Endothelial cell of umbilical vein (primary cell): ENCODE measurements around the gene TVP23A. TPM values are rescaled to one million over a fixed set of nuclear protein-coding genes. Genes with fewer than 3 reads are reported as not detected.

Experiments
- BruUV-seq: library from RNA; stranded (reverse); fragments of 400-500 nt; replicated peaks from 2 replicates; lab custom pipeline; 2021; lab: Mats Ljungman, UMichigan
- CTCF ChIA-PET: fragments of 300-600, 350-600 bp; sonication (Branson Sonifier 250); formaldehyde crosslinking; loops from one replicate; lab custom pipeline; 2021; ENCODE audit warnings: antibody characterized with exemption, inconsistent platforms; lab: Charles Lee
- POLR2A ChIA-PET: fragments of 300-600, 350-600 bp; sonication (Branson Sonifier 250); formaldehyde crosslinking; loops from one replicate; lab custom pipeline; 2021; ENCODE audit warnings: antibody characterized with exemption, inconsistent platforms; lab: Charles Lee
- DNase-seq: peaks from one replicate; pipeline ENCODE4 v3.0.0-alpha.2; 2011; ENCODE audit warnings: low read depth, low spot score
- FAIRE-seq: peaks from 2 replicates; lab custom pipeline; 2011; peaks lifted over from hg19 to GRCh38; lab: Jason Lieb, UNC
- H2AFZ ChIP-seq: 2 replicates; pipeline ENCODE4 v1.6.0; 2012; ENCODE audit warnings: low read depth, low read length, control low read depth, inconsistent platforms
- H3K27ac ChIP-seq: 2 replicates; pipeline ENCODE4 v1.5.1; 2011; ENCODE audit warnings: low read depth, mild to moderate bottlenecking, control low read depth, low read length, moderate library complexity; ENCODE audit not compliant: insufficient read depth
- H3K27me3 ChIP-seq, 2 experiments: 2 replicates each; pipeline versions ENCODE4 v1.6.0 to v1.6.1; 2011; ENCODE audit warnings: low read length in 2 of 2, mixed read lengths in 1 of 2; ENCODE audit not compliant: control insufficient read depth in 2 of 2, insufficient read depth in 2 of 2
- H3K36me3 ChIP-seq, 2 experiments: 2 replicates in 1 of 2; 3 replicates in 1 of 2; pipeline ENCODE4 v1.5.1; 2011; ENCODE audit warnings: low read length in 2 of 2, mild to moderate bottlenecking in 1 of 2, moderate library complexity in 1 of 2; ENCODE audit not compliant: control insufficient read depth in 2 of 2, insufficient read depth in 2 of 2; ENCODE audit errors: extremely low read depth in 1 of 2
- H3K4me1 ChIP-seq: 3 replicates; pipeline ENCODE4 v1.5.1; 2011; ENCODE audit warnings: mild to moderate bottlenecking, low read length; ENCODE audit not compliant: control insufficient read depth, insufficient read depth; ENCODE audit errors: extremely low read depth
- H3K4me2 ChIP-seq: 2 replicates; pipeline ENCODE4 v1.6.1; 2011; ENCODE audit warnings: low read length, control low read depth, mixed read lengths; ENCODE audit not compliant: insufficient read depth
- H3K4me3 ChIP-seq, 3 experiments: fragments of 200-600 bp in 1 of 3; sonication (generic), shearing (Covaris generic) in 1 of 3; replicated peaks in 1 of 3; 2 replicates each; pipeline ENCODE4 v1.5.1; 2011 to 2016; ENCODE audit warnings: control low read depth in 3 of 3, low read length in 3 of 3, mild to moderate bottlenecking in 2 of 3, inconsistent platforms in 1 of 3, low read depth in 1 of 3, moderate library complexity in 1 of 3; ENCODE audit not compliant: insufficient read depth in 1 of 3
- H3K79me2 ChIP-seq: 2 replicates; pipeline ENCODE4 v1.6.0; 2012; ENCODE audit warnings: low read length, inconsistent platforms; ENCODE audit not compliant: control insufficient read depth, insufficient read depth
- H3K9ac ChIP-seq: replicated peaks from 2 replicates; pipeline ENCODE3; 2011; ENCODE audit warnings: low read length, control low read depth; ENCODE audit not compliant: insufficient read depth; ENCODE audit errors: extremely low read depth
- H3K9me1 ChIP-seq: replicated peaks from 3 replicates; pipeline ENCODE4 v1.6.0; 2011; ENCODE audit warnings: mild to moderate bottlenecking, low read length; ENCODE audit not compliant: control insufficient read depth, insufficient read depth; ENCODE audit errors: extremely low read depth
- H3K9me3 ChIP-seq: replicated peaks from 2 replicates; pipeline ENCODE4 v1.5.1; 2012; ENCODE audit warnings: low read length, inconsistent platforms; ENCODE audit not compliant: control insufficient read depth, insufficient read depth
- H4K20me1 ChIP-seq: replicated peaks from 2 replicates; pipeline ENCODE3; 2011; ENCODE audit warnings: mild to moderate bottlenecking, low read length; ENCODE audit not compliant: control insufficient read depth, insufficient read depth; ENCODE audit errors: extremely low read depth
- EZH2 ChIP-seq: IDR thresholded peaks from 2 replicates; pipeline ENCODE4 v1.6.1; 2012; ENCODE audit warnings: borderline replicate concordance, low read depth, mild to moderate bottlenecking, moderate library complexity, low read length, inconsistent platforms; ENCODE audit not compliant: severe bottlenecking
- FOS ChIP-seq: IDR thresholded peaks from 2 replicates; pipeline ENCODE4 v1.6.1; 2011; ENCODE audit warnings: mild to moderate bottlenecking, low read length, moderate library complexity, borderline replicate concordance; ENCODE audit not compliant: insufficient read depth
- GATA2 ChIP-seq: IDR thresholded peaks from 2 replicates; pipeline ENCODE4 v1.7.0; 2011; ENCODE audit warnings: low read depth, mild to moderate bottlenecking, moderate library complexity, mixed read lengths, low read length; ENCODE audit not compliant: insufficient read length, insufficient read depth
- JUN ChIP-seq: IDR thresholded peaks from 2 replicates; pipeline ENCODE4 v1.6.1; 2011; ENCODE audit warnings: borderline replicate concordance, low read depth; ENCODE audit not compliant: insufficient read length, insufficient read depth
- MYC ChIP-seq: IDR thresholded peaks from one replicate; pipeline ENCODE4 v1.6.1; 2011; ENCODE audit warnings: mild to moderate bottlenecking, low read depth, low read length
- POLR2A ChIP-seq: IDR thresholded peaks from 2 replicates; pipeline ENCODE4 v1.6.1; 2012; ENCODE audit warnings: low read depth, mild to moderate bottlenecking, control low read depth, low read length
- POLR2AphosphoS5 ChIP-seq: IDR thresholded peaks from 2 replicates; pipeline ENCODE4 v1.6.1; 2012; ENCODE audit warnings: low read depth, mild to moderate bottlenecking, control low read depth, low read length, moderate library complexity; ENCODE audit not compliant: insufficient read depth
- dilution Hi-C: fragments of 300-500 bp; cut with MboI; formaldehyde crosslinking; loops from one replicate; pipeline ENCODE4 v1.15.0; 2019; ENCODE audit warnings: low sequenced_read_pairs; ENCODE audit not compliant: extremely low pct_ligation_motif_present
- intact Hi-C: fragments of 100-400 bp; cut with micrococcal nuclease; formaldehyde crosslinking; loops from one replicate; pipeline ENCODE4 v1.10.0; 2022
- polyA plus RNA-seq, 4 experiments: library from polyadenylated mRNA; depleted of rRNA in 3 of 4; stranded (reverse) in 3 of 4; unstranded in 1 of 4; fragments of >200 nt; gene quantifications; 2 replicates each; pipeline versions ENCODE4 v1.2.1 to v1.2.3, GENCODE V29; 2011 to 2012; ENCODE audit warnings: missing spikeins in 1 of 4
- total RNA-seq: library from RNA; stranded (reverse); gene quantifications from 2 replicates; pipeline ENCODE4 v1.2.3, GENCODE V29; 2021
- TF ChIP-seq, protein P1 (sequence below): IDR thresholded peaks from 2 replicates; pipeline ENCODE4 v1.6.1; 2011; ENCODE audit not compliant: insufficient read depth, insufficient read length
- TF ChIP-seq, protein P2 (sequence below), 2 donors: IDR thresholded peaks; 1 replicate in 1 of 2; 2 replicates in 1 of 2; pipeline ENCODE4 v1.5.1; 2011; ENCODE audit warnings: low read length in 2 of 2, mild to moderate bottlenecking in 2 of 2, moderate library complexity in 2 of 2, control low read depth in 1 of 2, inconsistent platforms in 1 of 2, low read depth in 1 of 2; ENCODE audit not compliant: insufficient read depth in 1 of 2; ENCODE audit errors: extremely low read depth in 1 of 2

Gene TVP23A
- total and polyA plus RNA-seq, 2 donors (not counting 3 experiments of a cell fraction or from before 2014, with no cell fraction given): not detected

DNA sequence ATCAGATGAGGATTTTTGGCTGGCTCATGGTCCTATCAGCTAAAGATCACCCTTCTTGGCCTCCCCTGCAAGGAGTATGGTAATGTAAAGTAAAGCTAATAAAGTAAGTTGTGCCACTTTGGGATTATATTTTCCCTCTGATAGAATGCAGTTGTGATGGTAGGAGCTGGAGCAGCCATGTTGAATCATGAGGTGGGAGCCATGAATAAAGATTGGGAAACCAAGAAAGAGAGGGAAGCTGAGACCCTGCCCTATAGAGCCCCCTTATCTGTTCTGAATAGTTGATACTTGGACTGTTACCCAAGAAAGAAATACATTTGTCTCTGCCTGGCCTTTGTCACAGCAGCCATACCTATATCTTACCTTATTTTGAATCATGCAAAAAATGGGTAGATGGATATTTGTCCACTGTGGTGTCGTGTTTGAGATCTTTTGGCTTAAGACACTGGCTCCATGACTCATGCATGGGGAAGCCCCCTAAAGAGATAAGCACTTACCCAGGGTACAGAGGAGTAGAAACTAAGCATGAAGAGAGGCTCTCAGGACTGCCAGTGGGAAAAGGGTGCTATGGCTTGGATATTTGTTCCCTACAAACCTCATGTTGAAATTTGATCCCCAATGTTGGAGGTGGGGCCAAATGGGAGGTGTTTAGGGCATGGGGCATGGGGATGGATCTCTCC lies 17.7 kb upstream of the TVP23A start:
- Histone ChIP-seq H3K36me3 (no peaks in the 10 kb centered on the region), H3K9me3 (no peaks in the 10 kb centered on the region), H3K9ac (no peak overlapping the region), H4K20me1 (no peaks in the 10 kb centered on the region), H3K79me2 (no peaks in the 10 kb centered on the region), H3K4me1 (no peaks in the 10 kb centered on the region), H3K4me3 (no peak overlapping the region), H3K27ac (no peak overlapping the region), H3K9me1 (no peaks in the 10 kb centered on the region), H2AFZ (no peak overlapping the region), H3K27me3 (no peaks in the 10 kb centered on the region), H3K4me2 (no peak overlapping the region)
- ChIA-PET CTCF (no interaction called here), POLR2A (no interaction called here)
- DNase-seq (no peak), FAIRE-seq (no peak)
- dilution Hi-C loops (no loop called here), intact Hi-C loops (no loop called here)
- TF ChIP-seq, protein P1, sequence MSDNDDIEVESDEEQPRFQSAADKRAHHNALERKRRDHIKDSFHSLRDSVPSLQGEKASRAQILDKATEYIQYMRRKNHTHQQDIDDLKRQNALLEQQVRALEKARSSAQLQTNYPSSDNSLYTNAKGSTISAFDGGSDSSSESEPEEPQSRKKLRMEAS: no peak
- TF ChIP-seq POLR2AphosphoS5 (no peak), GATA2 (no peak), MYC (no peak), FOS (no peak), JUN (no peak), POLR2A (no peak), EZH2 (no peak)
- TF ChIP-seq, protein P2, sequence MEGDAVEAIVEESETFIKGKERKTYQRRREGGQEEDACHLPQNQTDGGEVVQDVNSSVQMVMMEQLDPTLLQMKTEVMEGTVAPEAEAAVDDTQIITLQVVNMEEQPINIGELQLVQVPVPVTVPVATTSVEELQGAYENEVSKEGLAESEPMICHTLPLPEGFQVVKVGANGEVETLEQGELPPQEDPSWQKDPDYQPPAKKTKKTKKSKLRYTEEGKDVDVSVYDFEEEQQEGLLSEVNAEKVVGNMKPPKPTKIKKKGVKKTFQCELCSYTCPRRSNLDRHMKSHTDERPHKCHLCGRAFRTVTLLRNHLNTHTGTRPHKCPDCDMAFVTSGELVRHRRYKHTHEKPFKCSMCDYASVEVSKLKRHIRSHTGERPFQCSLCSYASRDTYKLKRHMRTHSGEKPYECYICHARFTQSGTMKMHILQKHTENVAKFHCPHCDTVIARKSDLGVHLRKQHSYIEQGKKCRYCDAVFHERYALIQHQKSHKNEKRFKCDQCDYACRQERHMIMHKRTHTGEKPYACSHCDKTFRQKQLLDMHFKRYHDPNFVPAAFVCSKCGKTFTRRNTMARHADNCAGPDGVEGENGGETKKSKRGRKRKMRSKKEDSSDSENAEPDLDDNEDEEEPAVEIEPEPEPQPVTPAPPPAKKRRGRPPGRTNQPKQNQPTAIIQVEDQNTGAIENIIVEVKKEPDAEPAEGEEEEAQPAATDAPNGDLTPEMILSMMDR (IDR thresholded peaks at IDR 0.05; ENCODE audit: extremely low read depth in 1 of 2, insufficient read depth in 1 of 2, low read depth in 1 of 2, low read length in 2 of 2): no peak
- BruUV-seq: no TSS peak
